Stimulated activated naive CD4-positive, alpha-beta T cell (primary cell): ENCODE data around the gene CENPP.
"Not testable (repeated sequence)": the region's sequence is repeated elsewhere in the genome, so short reads cannot be mapped to it uniquely, and the experiment has no call there.

Experiments
- DNase-seq, 6 experiments: peaks; one replicate each; lab custom pipeline; 2025; lab: John Stamatoyannopoulos, UW

CENPP gene

GRCh38 chr9:92535940-92536850 lies 210.4 kb downstream of the CENPP start, which contains the start of gene ECM2:
TSS of gene ECM2 (minus strand) at chr9:92535990. CDS start at chr9:92522866, 13,124 bp downstream.
- no peak for DNase-seq

GRCh38 chr9:92538541-92538940 lies 212.8 kb downstream of the CENPP start:
- no peak for DNase-seq

GRCh38 chr9:92543972-92544371 lies 218.2 kb downstream of the CENPP start:
- no peak for DNase-seq

GRCh38 chr9:92545002-92545510 lies 219.3 kb downstream of the CENPP start:
- no peak for DNase-seq

GRCh38 chr9:92547356-92547755 lies 221.6 kb downstream of the CENPP start:
- DNase-seq, result no peak

- DNase-seq, result no peak
Observed at GRCh38 chr9:92550765-92551164, 225.0 kb downstream of the CENPP start.

GRCh38 chr9:92558612-92559374 lies 233.0 kb downstream of the CENPP start:
- DNase-seq, result no peak

- no peak for DNase-seq
Observed at GRCh38 chr9:92561374-92562330, 235.9 kb downstream of the CENPP start.

GRCh38 chr9:92562461-92562967 lies 236.8 kb downstream of the CENPP start:
- no peak for DNase-seq

- DNase-seq, result no peak
Observed at GRCh38 chr9:92563116-92564100, 237.7 kb downstream of the CENPP start.

- DNase-seq, result no peak
Observed at GRCh38 chr9:92564504-92564903, 238.8 kb downstream of the CENPP start.

- DNase-seq, result no peak
Observed at GRCh38 chr9:92564982-92565381, 239.2 kb downstream of the CENPP start.

- DNase-seq, result not testable (repeated sequence)
Observed at GRCh38 chr9:92571871-92572270, 246.1 kb downstream of the CENPP start.

GRCh38 chr9:92573612-92574011 lies 247.9 kb downstream of the CENPP start:
- DNase-seq, result not testable (repeated sequence)

GRCh38 chr9:92576175-92576574 lies 250.4 kb downstream of the CENPP start:
- no peak for DNase-seq

- no peak for DNase-seq
Observed at GRCh38 chr9:92589923-92590322, 264.2 kb downstream of the CENPP start.

GRCh38 chr9:92590377-92590776 lies 264.6 kb downstream of the CENPP start:
- DNase-seq, result no peak

- DNase-seq, result no peak
Observed at GRCh38 chr9:92592537-92592936, 266.8 kb downstream of the CENPP start.

- no peak for DNase-seq
Observed at GRCh38 chr9:92592946-92593861, 267.5 kb downstream of the CENPP start.
